GM18907 (cell line): ENCODE measurements around the gene SPATA24.
"Not testable (repeated sequence)": the region's sequence is repeated elsewhere in the genome, so short reads cannot be mapped to it uniquely, and the experiment has no call there.

Experiments
- ATAC-seq: cut with Tn5 transposase; IDR thresholded peaks from one replicate; pipeline ENCODE4 v1.9.1; 2021; ENCODE audit warnings: mild to moderate bottlenecking, moderate library complexity; ENCODE audit not compliant: unreplicated experiment

Gene SPATA24

DNA sequence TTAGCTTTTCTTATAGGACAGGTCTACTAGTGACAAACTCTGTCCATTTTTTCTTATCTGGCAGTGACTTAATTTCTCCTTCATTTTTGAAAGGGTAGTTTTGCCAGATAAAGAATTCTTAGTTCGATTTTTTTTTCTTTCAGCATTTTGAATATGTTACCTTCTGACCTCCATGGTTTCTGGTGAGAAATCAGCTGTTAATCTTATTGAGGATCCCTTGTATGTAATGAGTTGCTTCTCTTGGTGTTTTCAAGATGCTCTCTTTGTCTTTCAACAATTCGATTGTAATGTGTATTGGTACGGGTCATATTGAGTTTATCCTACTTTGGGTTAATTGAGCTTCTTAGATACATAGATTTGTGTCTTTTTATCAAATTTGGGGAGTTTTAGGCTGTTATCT, 49.7 kb downstream of the SPATA24 start:
- ATAC-seq, result no peak

GRCh38 chr5:139347863-139348262, 56.0 kb downstream of the SPATA24 start:
- not testable (repeated sequence) for ATAC-seq
